ENCODE results near the gene ZNF284. TPM values are rescaled to one million over a fixed set of nuclear protein-coding genes. Genes with fewer than 3 reads are reported as not detected.

ZNF284 gene
- total and polyA plus RNA-seq, 12 donors: 0.65 to 2.6 (median 1.8) TPM

GRCh38 chr19:44026622-44027021 is 45.3 kb upstream of the ZNF284 start:
- ATAC-seq (no peak), DNase-seq (no peak)
- no peak overlapping the region for H3K4me3 ChIP-seq
- TF ChIP-seq CTCF (IDR thresholded peaks at IDR 0.05): no peak
- peaks cover 0 to 13% (median 11%) of the 10 kb centered on the region in 9 donors for H3K4me1 ChIP-seq
- peaks cover 5 to 52% (median 50%) of the 10 kb centered on the region in 9 donors for H3K36me3 ChIP-seq
- peaks cover 0 to 50% (median 32%) of the 10 kb centered on the region in 11 donors for H3K9me3 ChIP-seq
- H3K27ac ChIP-seq: no peak overlapping the region
- intact Hi-C loops (cut with DNase I): no loop called here
- WGBS, 2 donors: 97 to 98% methylated on average over 6 of the region's 6 CpGs
- no peaks in the 10 kb centered on the region for H3K27me3 ChIP-seq

- intact Hi-C loops (cut with DNase I): no loop called here
- H3K27me3 ChIP-seq: no peaks in the 10 kb centered on the region
- peaks cover 13 to 68% (median 58%) of the 10 kb centered on the region in 9 donors for H3K36me3 ChIP-seq
- ATAC-seq (no peak), DNase-seq (no peak)
- H3K9me3 ChIP-seq: peaks cover 0 to 100% (median 62%) of the 10 kb centered on the region in 11 donors
- TF ChIP-seq CTCF (IDR thresholded peaks at IDR 0.05): no peak
- no peaks in the 10 kb centered on the region for H3K4me1 ChIP-seq
- H3K27ac ChIP-seq: no peak overlapping the region
- no peak overlapping the region for H3K4me3 ChIP-seq
- 93 to 100% methylated on average over 1 of the region's 1 CpG for WGBS, 2 donors
These were observed 39.9 kb upstream of the ZNF284 start for GRCh38 chr19:44032001-44032610.

GRCh38 chr19:44042147-44042546 is 29.8 kb upstream of the ZNF284 start:
- TF ChIP-seq CTCF (IDR thresholded peaks at IDR 0.05): no peak
- Histone ChIP-seq H3K27ac (no peak overlapping the region), H3K27me3 (peaks cover 0 to 31% (median 5%) of the 10 kb centered on the region in 7 donors), H3K4me1 (no peaks in the 10 kb centered on the region), H3K36me3 (no peaks in the 10 kb centered on the region), H3K9me3 (peaks cover 0 to 41% (median 22%) of the 10 kb centered on the region in 11 donors), H3K4me3 (no peak overlapping the region)
- WGBS, 2 donors: 73 to 76% methylated on average over 2 of the region's 2 CpGs
- ATAC-seq: no peak
- intact Hi-C loops (cut with DNase I): no loop called here
- DNase-seq: no peak

- peaks cover 0 to 43% (median 18%) of the 10 kb centered on the region in 7 donors for H3K27me3 ChIP-seq
- H3K27ac ChIP-seq: peak overlapping the region in 7 of 10 donors; percentile 3 to 82 (median 64)
- no peak for DNase-seq
- peaks cover 0 to 19% (median 9%) of the 10 kb centered on the region in 9 donors for H3K36me3 ChIP-seq
- ATAC-seq: peak in 6 of 8 donors; percentile 4 to 57 (median 30)
- peaks cover 0 to 24% (median 0%) of the 10 kb centered on the region in 11 donors for H3K9me3 ChIP-seq
- peaks cover 3 to 21% (median 12%) of the 10 kb centered on the region in 9 donors for H3K4me1 ChIP-seq
- peak overlapping the region; percentile 29 to 81 (median 71) for H3K4me3 ChIP-seq
- intact Hi-C loops (cut with DNase I): loop anchor here in 4 of 10 donors (1.0 to 5.0 kb wide), 4 partner anchors 41 to 69 kb away; partner anchors contain the start of genes ZNF155 (in 2 of the 4), ZNF224 (in 1 of the 4), ZNF225 (in 1 of the 4) and ZNF230 (in 1 of the 4)
- whole genome bisulfite sequencing, 2 donors: 10 to 13% methylated on average over 21 of the region's 21 CpGs
- no peak for TF ChIP-seq CTCF (IDR thresholded peaks at IDR 0.05)
These were observed 21.0 kb upstream of the ZNF284 start for GRCh38 chr19:44050740-44051649.

All from heart right ventricle (tissue), 16 donors.